IMR-90 (cell line): ENCODE results near the gene SLC35E4. TPM values are rescaled to one million over a fixed set of nuclear protein-coding genes. Genes with fewer than 3 reads are reported as not detected.

Experiments used
- ATAC-seq: fragments of 200-7000 bp; cut with Tn5 transposase; 2 replicates; pipeline ENCODE4 v1.9.1; 2020; ENCODE audit warnings: low read depth, mild to moderate bottlenecking, moderate library complexity
- BruUV-seq: library from RNA; stranded (reverse); fragments of 400-500 nt; replicated peaks from 2 replicates; lab custom pipeline; 2021; lab: Mats Ljungman, UMichigan
- CTCF ChIA-PET: fragments of 300-600 bp; formaldehyde crosslinking; extraction: SDS; loops from one replicate; lab custom pipeline; 2021; ENCODE audit warnings: antibody characterized with exemption; lab: Yijun Ruan, JAX
- POLR2A ChIA-PET: fragments of 300-600 bp; sonication (Branson Sonifier 250); formaldehyde crosslinking; loops from one replicate; lab custom pipeline; 2022; ENCODE audit warnings: antibody characterized with exemption; ENCODE audit not compliant: unreplicated experiment; lab: Charles Lee
- DNase-seq: peaks from one replicate; pipeline ENCODE4 v3.0.0; 2013
- H2AFZ ChIP-seq: replicated peaks from 2 replicates; pipeline ENCODE3; 2013; ENCODE audit warnings: low read length, mild to moderate bottlenecking; ENCODE audit not compliant: poor library complexity
- H2AK5ac ChIP-seq: 2 replicates; pipeline ENCODE4 v1.6.1; 2013; ENCODE audit warnings: low read depth, low read length, inconsistent platforms
- H2AK9ac ChIP-seq: replicated peaks from 2 replicates; pipeline ENCODE3; 2013; ENCODE audit warnings: mild to moderate bottlenecking, low read depth, low read length, moderate library complexity; ENCODE audit not compliant: poor library complexity
- H2BK120ac ChIP-seq: 2 replicates; pipeline ENCODE4 v1.6.1; 2013; ENCODE audit warnings: low read depth, low read length, inconsistent platforms
- H2BK15ac ChIP-seq: 3 replicates; pipeline ENCODE4 v1.6.1; 2013; ENCODE audit warnings: low read depth, low read length, inconsistent platforms
- H2BK20ac ChIP-seq: 2 replicates; pipeline ENCODE4 v1.6.1; 2013; ENCODE audit warnings: low read depth, mild to moderate bottlenecking, inconsistent platforms, low read length, moderate library complexity
- H2BK5ac ChIP-seq: 2 replicates; pipeline ENCODE4 v1.6.1; 2013; ENCODE audit warnings: mild to moderate bottlenecking, low read depth, low read length, inconsistent platforms; ENCODE audit not compliant: poor library complexity, severe bottlenecking
- H3K14ac ChIP-seq: replicated peaks from 2 replicates; pipeline ENCODE4 v1.6.1; 2013; ENCODE audit warnings: low read depth, low read length, inconsistent platforms
- H3K18ac ChIP-seq: 2 replicates; pipeline ENCODE4 v1.6.1; 2013; ENCODE audit warnings: low read depth, low read length, control low read depth
- H3K23ac ChIP-seq: 2 replicates; pipeline ENCODE4 v1.6.1; 2013; ENCODE audit warnings: low read depth, low read length, inconsistent platforms
- H3K27ac ChIP-seq: 2 replicates; pipeline ENCODE4 v1.5.1; 2013; ENCODE audit warnings: mild to moderate bottlenecking, control low read depth, low read length; ENCODE audit not compliant: insufficient read depth
- H3K27me3 ChIP-seq: 2 replicates; pipeline ENCODE4 v1.6.1; 2013; ENCODE audit warnings: low read length; ENCODE audit not compliant: control insufficient read depth, insufficient read depth
- H3K36me3 ChIP-seq: 2 replicates; pipeline ENCODE4 v1.6.1; 2013; ENCODE audit warnings: low read length, mixed read lengths; ENCODE audit not compliant: control insufficient read depth, insufficient read depth
- H3K4ac ChIP-seq: 2 replicates; pipeline ENCODE4 v1.6.1; 2013; ENCODE audit warnings: low read depth, low read length, inconsistent platforms
- H3K4me1 ChIP-seq: 2 replicates; pipeline ENCODE4 v1.6.1; 2013; ENCODE audit warnings: low read length, mixed read lengths; ENCODE audit not compliant: control insufficient read depth, insufficient read depth
- H3K4me2 ChIP-seq: 2 replicates; pipeline ENCODE4 v1.6.1; 2013; ENCODE audit warnings: low read depth, mild to moderate bottlenecking, control low read depth, low read length, moderate library complexity
- H3K4me3 ChIP-seq: 2 replicates; pipeline ENCODE4 v1.5.1; 2013; ENCODE audit warnings: low read depth, mild to moderate bottlenecking, control low read depth, low read length, moderate library complexity; ENCODE audit not compliant: insufficient read depth
- H3K56ac ChIP-seq: 2 replicates; pipeline ENCODE4 v1.6.1; 2013; ENCODE audit warnings: low read length, inconsistent platforms; ENCODE audit not compliant: insufficient read depth; ENCODE audit errors: extremely low read depth
- H3K79me1 ChIP-seq, 2 experiments: 2 replicates each; pipeline ENCODE4 v1.6.1; 2013; ENCODE audit warnings: low read length in 2 of 2, inconsistent platforms in 1 of 2, low read depth in 1 of 2
- H3K9ac ChIP-seq: 2 replicates; pipeline ENCODE4 v1.6.1; 2013; ENCODE audit warnings: low read depth, low read length, control low read depth
- H3K9me1 ChIP-seq: 2 replicates; pipeline ENCODE4 v1.6.1; 2013; ENCODE audit warnings: low read length, inconsistent platforms; ENCODE audit not compliant: insufficient read depth
- H3K9me3 ChIP-seq: 2 replicates; pipeline ENCODE4 v1.6.1; 2013; ENCODE audit warnings: low read length; ENCODE audit not compliant: control insufficient read depth, insufficient read depth
- H4K20me1 ChIP-seq: 2 replicates; pipeline ENCODE4 v1.6.1; 2013; ENCODE audit warnings: low read length, inconsistent platforms; ENCODE audit not compliant: insufficient read depth
- H4K5ac ChIP-seq: 2 replicates; pipeline ENCODE4 v1.6.1; 2013; ENCODE audit warnings: mild to moderate bottlenecking, low read depth, low read length, control low read depth
- H4K8ac ChIP-seq, 2 experiments: 2 replicates each; pipeline ENCODE4 v1.6.1; 2013; ENCODE audit warnings: low read depth in 2 of 2, low read length in 2 of 2, control low read depth in 1 of 2, inconsistent platforms in 1 of 2
- H4K91ac ChIP-seq: 2 replicates; pipeline ENCODE4 v1.6.1; 2013; ENCODE audit warnings: low read depth, low read length, inconsistent platforms; ENCODE audit not compliant: insufficient read depth
- CEBPB ChIP-seq: IDR thresholded peaks from 2 replicates; pipeline ENCODE4 v1.6.1; 2012; ENCODE audit warnings: low read depth, low read length, improper control_type of control experiment
- WGBS, 2 experiments: methylation state at CpG; one replicate each; pipeline versions ENCODE4 v1.1.5 to v1.1.7; 2013; ENCODE audit warnings: missing lambda C conversion rate in 2 of 2; ENCODE audit not compliant: insufficient read length in 1 of 2; ENCODE audit errors: extremely low coverage in 2 of 2; 5-methylcytosine and 5-hydroxymethylcytosine counted together
- dilution Hi-C: fragments of 300-500 bp; cut with HindIII; formaldehyde crosslinking; loops from one replicate; pipeline ENCODE4 v1.14.3; 2018; ENCODE audit warnings: low sequenced_read_pairs; ENCODE audit not compliant: unreplicated experiment
- in situ Hi-C: fragments of 300-500 bp; cut with MboI; formaldehyde crosslinking; loops from 3 replicates; pipeline ENCODE4 v1.14.3; 2019; ENCODE audit warnings: low sequenced_read_pairs, inconsistent platforms, mixed read lengths
- intact Hi-C: fragments of 100-400 bp; cut with micrococcal nuclease; formaldehyde crosslinking; loops from 2 replicates; pipeline ENCODE4 v1.10.0; 2022
- polyA plus RNA-seq, 3 experiments: library from polyadenylated mRNA; depleted of rRNA; stranded (reverse); fragments of >200 nt; gene quantifications; 2 replicates each; pipeline ENCODE4 v1.2.3, GENCODE V29; 2012; ENCODE audit warnings: low replicate concordance in 1 of 3
- total RNA-seq: library from RNA; depleted of rRNA; stranded (reverse); fragments of >200 nt; gene quantifications from 2 replicates; pipeline ENCODE4 v1.2.3, GENCODE V29; 2012

Gene SLC35E4
- total and polyA plus RNA-seq, 2 of the 4 experiments (the other 2 are of a cell fraction) = 5.7 to 6.8 TPM

DNA sequence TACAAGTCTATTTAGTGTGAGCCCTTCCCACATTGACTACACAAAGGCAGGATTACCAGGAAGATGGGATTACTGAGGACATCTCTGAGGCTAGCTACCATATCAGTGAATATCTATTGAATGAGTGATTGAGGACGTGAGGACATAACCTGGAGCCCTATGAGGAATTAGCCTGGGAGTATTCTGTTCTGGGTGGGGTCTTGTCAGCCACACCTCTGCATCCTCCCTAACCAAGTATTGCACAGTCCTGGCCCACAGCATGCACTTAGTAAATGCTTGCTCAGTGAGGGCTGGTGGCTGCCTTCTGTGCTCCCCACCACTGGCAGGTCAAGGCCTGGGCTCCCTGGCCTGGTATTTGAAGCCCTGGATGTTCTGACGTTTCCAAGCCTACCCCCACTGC is 17.3 kb downstream of the SLC35E4 start:
- Histone ChIP-seq H3K4me1 (peaks cover 6% of the 10 kb centered on the region), H4K8ac (no peak overlapping the region), H3K4me3 (no peak overlapping the region), H3K23ac (no peak overlapping the region), H2BK15ac (no peak overlapping the region), H3K14ac (no peak overlapping the region), H3K18ac (no peak overlapping the region), H3K4ac (no peak overlapping the region), H3K27ac (no peak overlapping the region), H3K79me1 (peaks cover 0 to 15% of the 10 kb centered on the region in 2 experiments; a peak in 1 of 4 replicates), H4K5ac (no peak overlapping the region), H3K27me3 (no peaks in the 10 kb centered on the region), H3K4me2 (no peak overlapping the region), H3K9me3 (no peaks in the 10 kb centered on the region), H2AFZ (no peak overlapping the region), H3K36me3 (peaks cover 2% of the 10 kb centered on the region; the same call in 1 of the 2 replicates), H2BK20ac (no peak overlapping the region), H2BK120ac (no peak overlapping the region), H2AK9ac (no peak overlapping the region), H2AK5ac (no peak overlapping the region), H4K20me1 (no peaks in the 10 kb centered on the region), H3K9ac (no peak overlapping the region), H4K91ac (no peak overlapping the region), H3K56ac (no peak overlapping the region), H3K9me1 (peaks cover 13% of the 10 kb centered on the region), H2BK5ac (no peak overlapping the region)
- in situ Hi-C loops = no loop called here
- ChIA-PET POLR2A (no interaction called here), CTCF (no interaction called here)
- BruUV-seq = no TSS peak
- ATAC-seq (no peak), DNase-seq (no peak)
- no peak for TF ChIP-seq CEBPB
- dilution Hi-C loops = no loop called here
- intact Hi-C loops = no loop called here
- WGBS, 2 experiments = 100% methylated on average over 1 of the region's 2 CpGs; no CpG with 5 or more reads in 1 of the 2 experiments
